HG02943 (cell line): Measurements from ENCODE around the gene SLC44A5.
"Not testable (repeated sequence)": the region's sequence is repeated elsewhere in the genome, so short reads cannot be mapped to it uniquely, and the experiment has no call there.

Experiments used
- ATAC-seq: cut with Tn5 transposase; IDR thresholded peaks from one replicate; pipeline ENCODE4 v1.9.1; 2021; ENCODE audit warnings: mild to moderate bottlenecking, low read depth, moderate library complexity; ENCODE audit not compliant: unreplicated experiment

The SLC44A5 gene

DNA sequence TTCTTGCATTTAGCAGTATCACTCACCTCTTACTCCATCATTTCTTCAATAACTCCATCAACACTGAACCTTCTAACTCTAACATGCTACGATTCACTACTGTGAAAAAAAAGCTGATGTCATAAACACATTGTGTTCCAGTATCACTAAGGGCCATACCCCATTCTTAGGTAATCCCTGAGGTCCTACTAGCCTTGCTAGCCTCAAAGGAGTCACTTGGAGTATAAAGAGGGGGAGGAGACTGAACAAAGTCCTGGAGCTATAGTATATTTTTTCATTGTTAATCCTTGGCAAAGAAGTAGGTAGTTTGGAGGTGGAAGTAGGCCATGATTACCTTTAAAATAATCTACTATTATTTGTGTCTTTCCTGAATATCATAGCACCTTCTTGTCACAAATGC, at the start of gene SLC44A5:
Gene SLC44A5, minus strand, starts transcription at position 101 of the 400 bp plus-strand sequence. CDS start 69,667 bp downstream, outside the sequence.
- ATAC-seq: no peak

GRCh38 chr1:75655931-75656330, 45.0 kb upstream of the SLC44A5 start:
- no peak for ATAC-seq

DNA sequence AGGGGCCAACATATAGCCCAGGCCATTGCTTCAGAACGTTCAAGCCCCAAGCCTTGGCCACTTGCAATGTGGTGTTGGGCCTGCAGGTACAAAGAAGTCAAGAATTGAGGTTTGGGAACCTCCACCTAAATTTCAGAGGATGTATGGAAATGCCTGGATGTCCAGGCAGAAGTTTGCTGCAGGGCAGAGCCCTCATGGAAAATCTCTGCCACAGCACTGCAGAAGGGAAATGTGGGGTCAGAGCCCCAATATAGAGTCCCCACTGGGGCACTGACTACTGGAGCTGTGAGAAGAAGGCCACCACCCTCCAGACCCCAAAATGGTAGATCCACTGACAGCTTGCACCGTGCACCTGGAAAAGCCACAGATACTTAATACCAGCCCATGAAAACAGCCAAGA, 36.3 kb upstream of the SLC44A5 start:
- not testable (repeated sequence) for ATAC-seq

DNA sequence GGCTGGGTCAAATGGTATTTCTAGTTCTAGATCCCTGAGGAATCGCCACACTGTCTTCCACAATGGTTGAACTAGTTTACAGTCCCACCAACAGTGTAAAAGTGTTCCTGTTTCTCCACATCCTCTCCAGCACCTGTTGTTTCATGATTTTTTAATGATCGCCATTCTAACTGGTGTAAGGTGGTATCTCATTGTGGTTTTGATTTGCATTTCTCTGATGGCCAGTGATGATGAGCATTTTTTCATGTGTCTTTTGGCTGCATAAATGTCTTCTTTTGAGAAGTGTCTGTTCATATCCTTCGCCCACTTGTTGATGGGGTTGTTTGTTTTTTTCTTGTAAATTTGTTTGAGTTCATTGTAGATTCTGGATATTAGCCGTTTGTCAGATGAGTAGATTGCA, 34.2 kb upstream of the SLC44A5 start:
- ATAC-seq: not testable (repeated sequence)

- ATAC-seq: no peak
These were observed 32.5 kb upstream of the SLC44A5 start for GRCh38 chr1:75643460-75643859.

DNA sequence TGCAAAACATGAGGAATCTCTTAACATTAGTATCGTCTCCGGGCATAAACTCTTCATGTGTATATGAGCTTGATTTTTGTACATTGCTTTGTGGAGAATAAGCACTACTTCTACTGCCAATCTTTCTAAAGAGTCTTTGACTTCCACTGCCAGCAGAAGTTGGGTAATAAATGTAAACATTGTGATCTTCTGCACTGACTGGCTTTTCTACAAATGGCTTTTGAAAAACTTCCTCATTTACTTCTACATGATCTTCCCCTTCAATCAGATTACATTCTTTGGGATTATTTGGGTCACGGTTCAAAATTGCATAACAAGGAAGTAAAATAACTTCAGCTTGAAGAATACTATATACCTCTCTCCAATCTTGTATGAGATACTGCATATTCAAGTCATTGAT, 30.4 kb upstream of the SLC44A5 start:
- no peak for ATAC-seq

DNA sequence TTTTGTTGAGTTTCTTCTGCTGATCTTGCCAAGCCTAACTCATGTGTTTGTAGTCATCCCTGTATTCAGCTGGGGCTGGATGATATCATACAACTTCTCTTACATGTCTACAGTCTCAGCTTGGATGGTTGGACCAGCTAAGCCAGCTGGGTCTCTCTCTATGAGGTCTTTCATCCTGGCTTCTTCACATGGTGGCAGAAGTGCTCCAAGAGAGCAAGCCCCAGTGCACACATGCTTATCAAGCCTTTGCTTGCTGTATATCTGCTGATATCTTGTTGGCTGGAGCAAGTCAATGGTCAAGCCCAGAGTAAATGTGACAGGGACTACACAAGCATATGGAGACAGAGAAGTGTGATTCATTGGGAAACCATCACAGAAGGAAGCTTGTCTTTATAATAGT, 29.2 kb upstream of the SLC44A5 start:
- no peak for ATAC-seq

DNA sequence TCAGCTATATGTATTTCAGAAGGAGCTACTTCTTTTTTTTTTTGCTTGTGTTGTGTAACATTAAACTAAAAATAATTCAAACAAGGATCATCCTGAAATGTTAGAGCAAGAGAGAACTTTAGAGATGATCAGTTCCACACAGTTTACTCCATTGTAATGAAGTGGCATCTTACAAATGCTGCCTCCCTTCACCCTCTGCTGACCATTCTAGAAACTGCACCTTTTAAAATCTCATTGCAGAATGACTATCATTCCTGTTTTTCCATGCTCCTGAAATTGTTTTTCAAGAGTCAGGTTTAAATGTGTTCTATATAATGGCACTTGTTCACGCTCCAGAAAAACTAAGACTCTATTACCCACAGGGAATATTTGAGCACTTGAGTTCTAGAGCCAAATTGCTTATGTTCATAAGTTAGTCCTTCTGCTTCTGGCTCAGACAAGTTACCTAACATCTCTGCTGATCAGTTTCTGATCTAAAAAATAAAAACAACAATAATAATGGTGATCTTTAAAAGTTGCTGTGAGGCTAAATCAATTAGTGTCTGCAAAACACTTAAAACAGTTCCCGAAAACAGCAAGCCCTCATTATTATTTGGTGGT, 21.5 kb upstream of the SLC44A5 start:
- no peak for ATAC-seq

- no peak for ATAC-seq
These were observed 20.1 kb upstream of the SLC44A5 start for GRCh38 chr1:75630998-75631397.

GRCh38 chr1:75630004-75630594, 19.2 kb upstream of the SLC44A5 start:
- no peak for ATAC-seq

GRCh38 chr1:75625795-75626194, 14.9 kb upstream of the SLC44A5 start:
- ATAC-seq: no peak

GRCh38 chr1:75618382-75618781, 7.5 kb upstream of the SLC44A5 start:
- no peak for ATAC-seq

DNA sequence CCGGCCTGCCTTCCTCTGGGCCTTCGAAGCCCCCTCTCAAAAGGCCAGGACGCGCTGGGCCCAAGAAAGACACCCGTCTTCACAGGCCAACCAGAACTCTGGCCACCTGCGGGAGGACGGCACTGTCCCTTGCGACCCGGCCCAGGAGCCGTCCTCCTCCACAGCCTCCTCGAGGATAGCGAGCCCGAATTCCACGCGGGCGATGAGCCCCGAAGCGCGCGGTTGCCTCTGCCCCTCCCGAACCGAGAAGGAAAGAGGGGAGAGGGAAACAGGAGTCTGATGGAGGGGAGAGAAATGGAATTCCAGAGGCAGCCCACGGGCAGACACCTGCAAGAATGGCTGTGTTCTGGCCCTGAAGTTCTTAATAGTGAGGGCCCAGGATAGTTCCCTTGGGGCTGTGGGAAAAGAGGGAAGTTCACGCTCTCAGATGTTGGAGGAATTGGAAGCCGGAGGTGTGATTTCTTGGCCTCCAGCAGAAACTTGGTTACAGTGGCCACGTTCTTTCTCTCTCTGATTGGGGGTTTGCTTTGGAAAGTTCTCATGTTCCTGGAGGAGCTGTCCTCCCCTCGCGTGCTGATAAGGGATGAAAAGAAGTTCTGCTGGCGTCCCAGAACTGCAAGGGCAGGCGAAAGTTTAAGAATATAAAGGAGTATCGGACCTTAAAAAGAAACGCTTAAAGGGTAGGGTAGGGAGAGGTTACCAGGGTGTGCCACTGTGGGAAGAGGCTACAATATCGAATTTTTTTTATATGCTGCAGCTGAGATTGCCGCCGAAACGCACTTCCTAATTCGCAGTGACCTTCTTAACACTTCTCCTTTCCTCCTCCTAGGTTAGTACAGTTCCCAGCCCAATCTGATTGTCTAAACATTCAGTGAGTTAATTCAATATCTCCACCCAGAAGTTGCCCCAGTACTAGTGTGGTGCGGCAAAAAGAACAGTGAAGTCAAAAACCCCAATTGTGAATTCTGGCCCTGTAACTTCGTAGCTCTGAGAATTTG, 5.8 kb upstream of the SLC44A5 start:
- no peak for ATAC-seq

DNA sequence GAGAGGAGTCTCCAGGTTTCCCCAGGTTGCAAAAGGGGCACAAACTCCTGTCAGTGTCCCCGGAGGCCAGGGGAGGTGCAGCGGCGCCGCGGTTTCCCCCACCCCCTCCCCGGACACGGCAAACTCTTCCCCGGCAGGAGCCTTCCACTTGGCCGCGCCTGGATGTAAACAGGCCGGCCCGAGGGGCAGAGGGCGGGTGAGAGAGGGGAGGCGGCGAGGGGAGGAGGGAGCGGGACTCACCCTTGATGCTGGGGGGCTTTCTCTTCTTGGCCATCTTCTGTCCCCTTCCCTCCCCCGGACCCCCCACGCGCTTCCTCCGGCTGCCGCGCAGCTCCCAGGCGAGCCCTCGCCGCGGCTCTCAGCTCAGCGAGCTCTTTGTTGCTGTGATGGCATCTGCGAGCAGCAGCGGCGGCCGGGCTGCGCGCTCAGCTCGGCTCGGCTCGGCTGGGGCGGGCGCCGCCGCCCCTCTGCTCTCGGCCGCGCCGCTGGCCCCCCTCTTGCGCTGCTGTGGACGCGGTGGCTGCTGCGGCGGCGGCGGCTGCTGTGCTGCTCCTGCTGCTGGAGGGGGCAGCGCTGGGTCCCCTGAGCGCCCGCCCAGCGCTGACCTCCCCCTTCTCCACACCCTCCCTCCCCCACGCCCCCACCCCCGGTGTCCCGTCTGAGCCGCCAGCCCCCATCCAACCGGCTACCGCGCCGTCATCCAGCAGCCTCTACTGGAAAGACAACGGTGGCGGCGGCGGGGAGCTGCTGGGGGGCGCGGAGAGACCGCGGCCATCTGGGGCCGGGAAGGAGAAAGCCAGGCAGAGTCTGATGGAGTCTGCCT, 4.9 kb upstream of the SLC44A5 start:
- ATAC-seq: no peak

DNA sequence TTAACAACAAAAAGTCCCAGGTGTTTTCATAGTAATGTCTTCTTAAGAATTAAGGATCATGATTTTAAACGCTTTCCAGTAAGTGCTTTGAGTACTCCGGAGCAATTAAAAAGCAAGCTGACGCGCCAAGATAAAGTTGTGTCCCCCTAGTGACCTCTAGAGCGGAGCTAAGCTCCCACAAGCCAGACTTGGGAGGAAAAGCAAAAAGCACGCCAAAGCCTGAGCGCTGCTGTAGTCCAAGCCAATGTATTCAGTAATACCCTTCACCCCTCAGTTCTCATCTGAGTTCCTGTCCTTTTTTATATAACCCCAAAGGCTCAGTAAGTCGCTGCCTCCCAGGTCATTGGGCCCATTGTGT, 3.5 kb upstream of the SLC44A5 start:
- peak; percentile 19 for ATAC-seq

DNA sequence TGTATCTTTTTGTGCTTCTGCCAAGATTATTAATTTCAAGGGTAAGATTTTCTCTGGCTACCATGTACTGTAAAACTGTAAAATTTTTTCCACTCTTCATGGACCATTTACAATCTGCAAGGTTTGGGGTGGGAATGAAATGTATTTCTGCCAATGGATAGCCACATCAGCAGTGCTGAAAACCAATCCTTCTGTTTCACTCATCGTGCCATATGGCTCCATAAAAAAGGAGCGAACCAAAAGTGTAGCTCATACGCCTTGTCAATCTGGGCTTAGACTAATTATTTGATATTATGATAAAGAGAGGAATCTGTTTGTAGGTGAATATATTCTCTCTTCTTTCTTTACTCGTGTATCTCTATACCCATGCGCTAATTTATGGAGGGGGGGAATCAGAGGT, 3.0 kb upstream of the SLC44A5 start:
- no peak for ATAC-seq

GRCh38 chr1:75612976-75613375, 2.1 kb upstream of the SLC44A5 start:
- ATAC-seq: no peak

GRCh38 chr1:75602486-75602885, 8.4 kb downstream of the SLC44A5 start:
- no peak for ATAC-seq

DNA sequence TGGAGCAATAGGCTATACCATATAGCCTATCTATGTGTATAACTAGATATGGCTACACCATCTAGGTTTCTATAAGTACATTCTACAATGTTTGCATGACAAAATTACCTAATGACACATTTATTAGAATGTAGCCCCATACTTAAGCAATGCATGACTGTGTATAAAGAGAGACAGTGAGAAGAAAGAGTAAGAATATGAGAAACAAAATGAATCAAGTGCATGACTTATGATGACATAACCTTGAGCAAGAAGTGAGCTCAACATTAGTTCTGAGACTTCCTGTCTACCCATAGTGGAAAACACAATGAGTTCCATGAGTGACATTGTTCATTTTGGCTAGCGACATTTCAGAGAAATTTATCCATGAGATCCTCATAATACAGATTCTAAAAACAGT, 10.1 kb downstream of the SLC44A5 start:
- no peak for ATAC-seq

DNA sequence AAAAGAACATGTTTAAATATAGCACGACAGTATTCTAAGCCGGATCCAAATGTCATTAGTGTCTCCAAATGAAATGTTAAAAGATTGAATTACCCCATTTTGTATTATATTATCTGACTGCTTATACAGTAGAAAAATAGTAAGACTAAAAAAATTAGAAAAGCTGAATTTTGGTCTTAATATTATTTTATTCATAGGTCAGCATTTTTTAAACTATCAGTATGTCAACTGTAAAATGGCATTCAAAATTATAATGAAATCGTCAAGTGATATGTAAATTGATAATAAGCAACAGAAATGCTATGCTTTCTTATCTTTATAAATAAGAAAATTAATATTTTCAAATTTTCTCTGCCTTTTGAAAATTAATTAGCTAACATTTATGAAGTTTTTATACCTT, 16.6 kb downstream of the SLC44A5 start:
- no peak for ATAC-seq

DNA sequence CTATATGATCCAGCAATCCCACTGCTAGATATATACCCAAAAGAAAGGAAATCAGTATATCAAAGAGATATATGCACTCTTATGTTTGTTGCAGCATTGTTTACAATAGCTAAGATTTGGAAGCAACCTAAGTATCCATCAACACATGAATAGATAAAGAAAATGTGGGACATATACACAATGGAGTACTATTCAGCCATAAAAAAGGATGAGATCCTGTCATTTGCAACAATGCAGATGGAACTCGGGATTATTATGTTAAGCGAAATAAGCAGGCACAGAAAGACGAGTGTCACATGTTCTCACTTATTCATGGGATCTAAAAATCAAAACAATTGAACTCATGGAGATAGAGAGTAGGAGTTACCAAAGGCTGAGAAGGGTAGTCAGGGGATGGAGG, 17.5 kb downstream of the SLC44A5 start:
- ATAC-seq: not testable (repeated sequence)
